Lower leg skin (tissue), 3 donors: ENCODE measurements around the gene GRAMD4.

ENCODE experiments used
- POLR2A ChIP-seq, 2 donors: fragments of 450-650 bp; IDR thresholded peaks; one replicate each; pipeline ENCODE4 v1.6.1; 2016 to 2017; ENCODE audit warnings: antibody characterized with exemption in 2 of 2, mild to moderate bottlenecking in 1 of 2, moderate library complexity in 1 of 2
- TF ChIP-seq, protein P1 (sequence below), 3 donors: fragments of 450-650 bp; IDR thresholded peaks; one replicate each; pipeline ENCODE4 v1.5.1; 2016; ENCODE audit warnings: antibody characterized with exemption in 3 of 3, mild to moderate bottlenecking in 3 of 3, moderate library complexity in 2 of 3

DNA sequence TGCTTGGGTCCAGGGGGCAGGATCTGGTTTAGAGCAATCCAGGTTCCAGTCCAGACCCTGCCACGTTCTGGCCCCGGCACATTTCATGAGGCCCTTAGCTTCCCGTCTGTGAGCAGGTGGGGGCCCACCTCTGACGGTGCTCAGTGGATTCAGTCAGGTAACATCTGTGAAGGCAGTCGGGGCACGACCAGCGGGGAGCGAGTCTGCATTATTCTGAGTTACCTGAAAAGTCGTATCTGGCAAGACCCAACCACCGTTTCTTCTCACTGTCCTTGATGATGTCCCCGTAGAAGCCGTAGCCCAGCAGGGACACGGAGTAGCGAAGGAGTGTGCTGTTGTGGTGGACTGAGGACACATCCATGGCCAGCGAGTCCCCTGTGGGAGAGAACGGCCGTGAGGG is 78.9 kb downstream of the GRAMD4 start:
- TF ChIP-seq, protein P1, sequence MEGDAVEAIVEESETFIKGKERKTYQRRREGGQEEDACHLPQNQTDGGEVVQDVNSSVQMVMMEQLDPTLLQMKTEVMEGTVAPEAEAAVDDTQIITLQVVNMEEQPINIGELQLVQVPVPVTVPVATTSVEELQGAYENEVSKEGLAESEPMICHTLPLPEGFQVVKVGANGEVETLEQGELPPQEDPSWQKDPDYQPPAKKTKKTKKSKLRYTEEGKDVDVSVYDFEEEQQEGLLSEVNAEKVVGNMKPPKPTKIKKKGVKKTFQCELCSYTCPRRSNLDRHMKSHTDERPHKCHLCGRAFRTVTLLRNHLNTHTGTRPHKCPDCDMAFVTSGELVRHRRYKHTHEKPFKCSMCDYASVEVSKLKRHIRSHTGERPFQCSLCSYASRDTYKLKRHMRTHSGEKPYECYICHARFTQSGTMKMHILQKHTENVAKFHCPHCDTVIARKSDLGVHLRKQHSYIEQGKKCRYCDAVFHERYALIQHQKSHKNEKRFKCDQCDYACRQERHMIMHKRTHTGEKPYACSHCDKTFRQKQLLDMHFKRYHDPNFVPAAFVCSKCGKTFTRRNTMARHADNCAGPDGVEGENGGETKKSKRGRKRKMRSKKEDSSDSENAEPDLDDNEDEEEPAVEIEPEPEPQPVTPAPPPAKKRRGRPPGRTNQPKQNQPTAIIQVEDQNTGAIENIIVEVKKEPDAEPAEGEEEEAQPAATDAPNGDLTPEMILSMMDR (IDR thresholded peaks at IDR 0.05) = no peak
- no peak for TF ChIP-seq POLR2A (IDR thresholded peaks at IDR 0.05)
